Progenitor cell of endocrine pancreas (in vitro differentiated cells): ENCODE data around the gene GSE1. TPM values are rescaled to one million over a fixed set of nuclear protein-coding genes. Genes with fewer than 3 reads are reported as not detected.

Source experiments
- DNase-seq: peaks from one replicate; pipeline ENCODE4 v3.0.0; 2021; ENCODE audit warnings: low spot score; ENCODE audit not compliant: unreplicated experiment
- H3K27ac Mint-ChIP-seq: 2 replicates; pipeline ENCODE4 v1.8.0; 2021; ENCODE audit warnings: mild to moderate bottlenecking, moderate library complexity, mixed read lengths
- H3K27me3 Mint-ChIP-seq: 2 replicates; pipeline ENCODE4 v1.8.0; 2021; ENCODE audit warnings: mixed read lengths
- H3K36me3 Mint-ChIP-seq: 2 replicates; pipeline ENCODE4 v1.8.0; 2022; ENCODE audit warnings: mixed read lengths; ENCODE audit not compliant: insufficient read depth
- H3K4me1 Mint-ChIP-seq: 2 replicates; pipeline ENCODE4 v1.8.0; 2021; ENCODE audit warnings: low read depth, mixed read lengths
- H3K4me3 Mint-ChIP-seq: 2 replicates; pipeline ENCODE4 v1.8.0; 2021; ENCODE audit warnings: low read depth, mild to moderate bottlenecking, moderate library complexity, mixed read lengths
- H3K9me3 Mint-ChIP-seq: 2 replicates; pipeline ENCODE4 v1.8.0; 2021; ENCODE audit warnings: low read depth, mixed read lengths
- CTCF ChIP-seq: fragments of 200-600 bp; sonication (generic); IDR thresholded peaks from one replicate; pipeline ENCODE4 v1.5.0; 2021; ENCODE audit warnings: antibody characterized with exemption, mild to moderate bottlenecking; ENCODE audit not compliant: unreplicated experiment
- total RNA-seq: library from RNA; stranded (reverse); gene quantifications from 2 replicates; pipeline ENCODE4 v1.2.1, GENCODE V29; 2021

GSE1 gene
- total RNA-seq, 1 donor from 2014 or later, result 136 TPM

- Mint-ChIP-seq H3K36me3 (peaks cover 11% of the 10 kb centered on the region), H3K9me3 (no peaks in the 10 kb centered on the region), H3K27ac (peak overlapping the region; percentile 64), H3K4me1 (peaks cover 17% of the 10 kb centered on the region), H3K27me3 (no peaks in the 10 kb centered on the region), H3K4me3 (no peak overlapping the region)
- DNase-seq, result no peak
- TF ChIP-seq CTCF, result no peak
Observed at GRCh38 chr16:85631802-85632393, 18.8 kb downstream of the GSE1 start.

GRCh38 chr16:85632709-85633437, 19.8 kb downstream of the GSE1 start:
- Mint-ChIP-seq H3K36me3 (peaks cover 11% of the 10 kb centered on the region), H3K27ac (no peak overlapping the region), H3K27me3 (no peaks in the 10 kb centered on the region), H3K9me3 (no peaks in the 10 kb centered on the region), H3K4me3 (no peak overlapping the region), H3K4me1 (peaks cover 12% of the 10 kb centered on the region)
- no peak for DNase-seq
- TF ChIP-seq CTCF, result no peak

GRCh38 chr16:85633438-85633743, 20.3 kb downstream of the GSE1 start:
- no peak for DNase-seq
- no peaks in the 10 kb centered on the region for H3K9me3 Mint-ChIP-seq
- no peak overlapping the region for H3K4me3 Mint-ChIP-seq
- H3K27me3 Mint-ChIP-seq, result no peaks in the 10 kb centered on the region
- H3K4me1 Mint-ChIP-seq, result peaks cover 9% of the 10 kb centered on the region
- no peak overlapping the region for H3K27ac Mint-ChIP-seq
- no peak for TF ChIP-seq CTCF
- H3K36me3 Mint-ChIP-seq, result peaks cover 11% of the 10 kb centered on the region

GRCh38 chr16:85633888-85634287, 20.8 kb downstream of the GSE1 start:
- no peaks in the 10 kb centered on the region for H3K9me3 Mint-ChIP-seq
- H3K27me3 Mint-ChIP-seq, result no peaks in the 10 kb centered on the region
- H3K36me3 Mint-ChIP-seq, result peaks cover 7% of the 10 kb centered on the region
- H3K27ac Mint-ChIP-seq, result no peak overlapping the region
- DNase-seq, result no peak
- peaks cover 5% of the 10 kb centered on the region for H3K4me1 Mint-ChIP-seq
- TF ChIP-seq CTCF, result no peak
- H3K4me3 Mint-ChIP-seq, result no peak overlapping the region

GRCh38 chr16:85634747-85635544, 21.8 kb downstream of the GSE1 start:
- H3K27ac Mint-ChIP-seq, result no peak overlapping the region

More at GRCh38 chr16:85634747-85635544, 21.8 kb downstream of the GSE1 start:
- Mint-ChIP-seq H3K4me3 (no peak overlapping the region), H3K4me1 (peaks cover 4% of the 10 kb centered on the region), H3K27me3 (no peaks in the 10 kb centered on the region), H3K36me3 (no peaks in the 10 kb centered on the region), H3K9me3 (no peaks in the 10 kb centered on the region)
- DNase-seq, result no peak
- TF ChIP-seq CTCF, result peak; percentile 42
